Tibial nerve (tissue), 4 donors: ENCODE data around the gene FER.

Source experiments
- EP300 ChIP-seq, 2 donors: sonication (generic); formaldehyde crosslinking; IDR thresholded peaks; one replicate each; pipeline ENCODE4 v1.6.1; 2017; ENCODE audit warnings: antibody characterized with exemption in 2 of 2, mild to moderate bottlenecking in 1 of 2
- TF ChIP-seq, protein P1 (sequence below), 5 experiments: fragments of 200-600 bp in 3 of 5; fragments of 450-650 bp in 2 of 5; sonication (generic) in 3 of 5; IDR thresholded peaks; one replicate each; pipeline ENCODE4 v1.5.1; 2016 to 2019; ENCODE audit warnings: antibody characterized with exemption in 5 of 5, mild to moderate bottlenecking in 3 of 5, moderate library complexity in 2 of 5

- TF ChIP-seq, protein P1, sequence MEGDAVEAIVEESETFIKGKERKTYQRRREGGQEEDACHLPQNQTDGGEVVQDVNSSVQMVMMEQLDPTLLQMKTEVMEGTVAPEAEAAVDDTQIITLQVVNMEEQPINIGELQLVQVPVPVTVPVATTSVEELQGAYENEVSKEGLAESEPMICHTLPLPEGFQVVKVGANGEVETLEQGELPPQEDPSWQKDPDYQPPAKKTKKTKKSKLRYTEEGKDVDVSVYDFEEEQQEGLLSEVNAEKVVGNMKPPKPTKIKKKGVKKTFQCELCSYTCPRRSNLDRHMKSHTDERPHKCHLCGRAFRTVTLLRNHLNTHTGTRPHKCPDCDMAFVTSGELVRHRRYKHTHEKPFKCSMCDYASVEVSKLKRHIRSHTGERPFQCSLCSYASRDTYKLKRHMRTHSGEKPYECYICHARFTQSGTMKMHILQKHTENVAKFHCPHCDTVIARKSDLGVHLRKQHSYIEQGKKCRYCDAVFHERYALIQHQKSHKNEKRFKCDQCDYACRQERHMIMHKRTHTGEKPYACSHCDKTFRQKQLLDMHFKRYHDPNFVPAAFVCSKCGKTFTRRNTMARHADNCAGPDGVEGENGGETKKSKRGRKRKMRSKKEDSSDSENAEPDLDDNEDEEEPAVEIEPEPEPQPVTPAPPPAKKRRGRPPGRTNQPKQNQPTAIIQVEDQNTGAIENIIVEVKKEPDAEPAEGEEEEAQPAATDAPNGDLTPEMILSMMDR (IDR thresholded peaks at IDR 0.05): no peak
- TF ChIP-seq EP300 (IDR thresholded peaks at IDR 0.05): no peak
Observed at GRCh38 chr5:109145139-109145538, 397.4 kb downstream of the FER start.
